ENCODE measurements around the gene NLRC5. TPM values are rescaled to one million over a fixed set of nuclear protein-coding genes. Genes with fewer than 3 reads are reported as not detected.

NLRC5 gene
- total RNA-seq, 3 donors from 2014 or later (not counting 1 experiment from before 2014, with no cell fraction given) = 320 to 563 (median 535) TPM

GRCh38 chr16:57118461-57119084, 129.2 kb downstream of the NLRC5 start:
- H3K4me1 Mint-ChIP-seq = peaks cover under 1% of the 10 kb centered on the region in 2 donors

GRCh38 chr16:57123216-57123973, 134.0 kb downstream of the NLRC5 start:
- DNase-seq (no peak), ATAC-seq (no peak)
- WGBS (ENCODE audit: insufficient coverage) = 93% methylated on average over 7 of the region's 7 CpGs
- no peak overlapping the region for H3K4me3 ChIP-seq (ENCODE audit: low read length)
- no peaks in the 10 kb centered on the region for H3K9me3 Mint-ChIP-seq
- no peak for TF ChIP-seq CTCF (IDR thresholded peaks at IDR 0.05)
- H3K27ac Mint-ChIP-seq = peak overlapping the region in 1 of 2 donors; percentile 36
- intact Hi-C loops (cut with micrococcal nuclease) = no loop called here
- no peak overlapping the region for H3K27ac ChIP-seq (ENCODE audit: low read length)
- H3K9me3 ChIP-seq (ENCODE audit: control insufficient read depth, insufficient read depth, low read length) = no peaks in the 10 kb centered on the region
- no peaks in the 10 kb centered on the region for H3K27me3 ChIP-seq (ENCODE audit: control insufficient read depth, insufficient read depth, low read length)
- H3K4me3 Mint-ChIP-seq = no peak overlapping the region
- peaks cover 41% of the 10 kb centered on the region for H3K4me1 ChIP-seq (ENCODE audit: control insufficient read depth, insufficient read depth, low read length)
- no peaks in the 10 kb centered on the region for H3K36me3 ChIP-seq (ENCODE audit: control insufficient read depth, insufficient read depth, low read length)
- H3K4me1 Mint-ChIP-seq = peaks cover 16 to 27% of the 10 kb centered on the region in 2 donors
- no peaks in the 10 kb centered on the region for H3K36me3 Mint-ChIP-seq
- H3K27me3 Mint-ChIP-seq (ENCODE audit: low read depth in 2 of 2) = no peaks in the 10 kb centered on the region

More at GRCh38 chr16:57118461-57119084, 129.2 kb downstream of the NLRC5 start:
- DNase-seq (no peak), ATAC-seq (no peak)
- Mint-ChIP-seq H3K9me3 (no peaks in the 10 kb centered on the region), H3K36me3 (no peaks in the 10 kb centered on the region), H3K27ac (no peak overlapping the region), H3K4me3 (no peak overlapping the region), H3K27me3 (ENCODE audit: low read depth in 2 of 2) (no peaks in the 10 kb centered on the region)
- Histone ChIP-seq H3K4me1 (ENCODE audit: control insufficient read depth, insufficient read depth, low read length) (peaks cover 4% of the 10 kb centered on the region), H3K36me3 (ENCODE audit: control insufficient read depth, insufficient read depth, low read length) (no peaks in the 10 kb centered on the region), H3K9me3 (ENCODE audit: control insufficient read depth, insufficient read depth, low read length) (no peaks in the 10 kb centered on the region), H3K27me3 (ENCODE audit: control insufficient read depth, insufficient read depth, low read length) (no peaks in the 10 kb centered on the region), H3K27ac (ENCODE audit: low read length) (no peak overlapping the region), H3K4me3 (ENCODE audit: low read length) (no peak overlapping the region)
- intact Hi-C loops (cut with micrococcal nuclease) = no loop called here
- no peak for TF ChIP-seq CTCF (IDR thresholded peaks at IDR 0.05)
- 94% methylated on average over 2 of the region's 2 CpGs for WGBS (ENCODE audit: insufficient coverage)

DNA sequence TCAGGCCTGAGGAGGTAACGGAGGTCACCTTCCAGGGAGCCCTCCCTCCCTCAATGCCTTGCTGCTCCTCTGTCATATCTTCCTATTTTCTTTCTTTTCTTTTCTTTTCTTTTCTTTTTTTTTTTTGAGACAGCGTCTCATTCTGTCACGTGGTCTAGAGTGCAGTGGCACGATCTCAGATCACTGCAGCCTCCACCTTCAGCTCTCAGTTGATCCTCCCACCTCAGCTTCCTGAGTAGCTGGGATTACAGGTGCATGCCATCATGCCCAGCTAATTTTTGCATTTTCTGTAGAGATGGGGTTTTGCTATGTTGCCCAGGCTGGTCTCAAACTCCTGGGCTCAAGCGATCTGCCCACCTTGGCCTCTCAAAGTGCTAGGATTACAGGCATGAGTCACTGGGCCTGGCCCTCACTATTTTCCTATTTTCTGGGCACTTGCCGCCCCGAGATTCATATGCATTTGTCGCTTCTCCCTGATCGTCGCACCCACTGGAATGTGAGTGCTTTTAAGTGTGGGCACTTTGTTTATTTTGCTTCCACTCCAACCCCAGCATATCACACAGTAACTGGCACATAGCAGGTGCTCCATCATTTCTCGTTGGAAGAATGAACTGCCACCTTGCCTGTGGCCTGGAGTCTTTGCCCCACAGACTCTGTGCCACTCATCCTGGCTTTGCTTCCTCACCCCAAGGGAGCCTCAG, 134.8 kb downstream of the NLRC5 start:
- WGBS (ENCODE audit: insufficient coverage) = 72% methylated on average over 10 of the region's 11 CpGs
- H3K27me3 ChIP-seq (ENCODE audit: control insufficient read depth, insufficient read depth, low read length) = no peaks in the 10 kb centered on the region
- no peak overlapping the region for H3K4me3 ChIP-seq (ENCODE audit: low read length)
- intact Hi-C loops (cut with micrococcal nuclease) = no loop called here
- peak in 1 of 2 donors; percentile 47 for DNase-seq
- no peak overlapping the region for H3K27ac ChIP-seq (ENCODE audit: low read length)
- Mint-ChIP-seq H3K4me1 (peaks cover 23 to 27% of the 10 kb centered on the region in 2 donors), H3K9me3 (no peaks in the 10 kb centered on the region), H3K4me3 (no peak overlapping the region), H3K27ac (peak overlapping the region; percentile 36 to 44), H3K36me3 (no peaks in the 10 kb centered on the region), H3K27me3 (ENCODE audit: low read depth in 2 of 2) (no peaks in the 10 kb centered on the region)
- no peaks in the 10 kb centered on the region for H3K9me3 ChIP-seq (ENCODE audit: control insufficient read depth, insufficient read depth, low read length)
- H3K36me3 ChIP-seq (ENCODE audit: control insufficient read depth, insufficient read depth, low read length) = no peaks in the 10 kb centered on the region
- ATAC-seq = no peak
- peaks cover 47% of the 10 kb centered on the region for H3K4me1 ChIP-seq (ENCODE audit: control insufficient read depth, insufficient read depth, low read length)
- TF ChIP-seq CTCF (IDR thresholded peaks at IDR 0.05) = no peak

Data from natural killer cell (primary cell).